Activated naive CD4-positive, alpha-beta T cell treated with anti-CD3 and anti-CD28 coated beads, Interleukin-2, amount 10 ng/mL, durations not matched to agents 5 hours and 36 hours (primary cell): ENCODE data around the gene KRTAP5-5. TPM values are rescaled to one million over a fixed set of nuclear protein-coding genes. Genes with fewer than 3 reads are reported as not detected.

Experiments
- total RNA-seq, 2 experiments: library from RNA; stranded (reverse); gene quantifications; one replicate each; pipeline ENCODE4 v1.2.3, GENCODE V29; 2021

The KRTAP5-5 gene, protein sequence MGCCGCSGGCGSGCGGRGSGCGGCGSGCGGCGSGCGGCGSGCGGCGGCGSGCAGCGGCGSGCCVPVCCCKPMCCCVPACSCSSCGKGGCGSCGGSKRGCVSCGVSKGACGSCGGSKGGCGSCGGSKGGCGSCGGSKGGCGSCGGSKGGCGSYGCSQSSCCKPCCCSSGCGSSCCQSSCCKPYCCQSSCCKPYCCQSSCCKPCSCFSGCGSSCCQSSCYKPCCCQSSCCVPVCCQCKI
- not detected for total RNA-seq

GRCh38 chr11:1629326-1630185, at the start of gene KRTAP5-5:
KRTAP5-5 (plus strand) TSS chr11:1629775; CDS start chr11:1629841, 66 bp downstream.

DNA sequence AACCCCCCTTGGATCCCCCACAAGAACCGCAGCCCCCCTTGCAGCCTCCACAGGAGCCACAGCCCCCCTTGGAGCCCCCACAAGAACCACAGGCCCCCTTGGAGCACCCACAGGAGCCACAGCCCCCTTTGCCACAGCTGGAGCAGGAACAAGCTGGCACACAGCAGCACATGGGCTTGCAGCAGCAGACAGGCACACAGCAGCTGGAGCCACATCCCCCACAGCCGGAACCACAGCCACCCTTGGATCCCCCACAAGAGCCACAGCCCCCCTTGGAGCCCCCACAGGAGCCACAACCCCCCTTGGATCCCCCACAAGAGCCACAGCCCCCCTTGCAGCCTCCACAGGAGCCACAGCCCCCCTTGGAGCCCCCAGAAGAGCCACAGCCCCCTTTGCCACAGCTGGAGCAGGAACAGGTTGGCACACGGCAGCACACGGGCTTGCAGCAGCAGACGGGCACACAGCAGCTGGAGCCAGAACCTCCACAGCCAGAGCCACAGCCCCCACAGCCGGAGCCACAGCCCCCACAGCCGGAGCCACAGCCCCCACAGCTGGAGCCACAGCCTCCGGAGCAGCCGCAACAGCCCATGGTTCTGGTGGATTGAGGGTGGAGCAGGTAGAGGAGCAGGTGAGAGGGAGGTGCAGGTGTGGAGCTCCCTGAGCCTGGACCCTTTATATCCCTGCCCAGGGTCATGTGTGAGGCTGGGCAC, 44.8 kb upstream of the KRTAP5-5 start, which contains the start of gene KRTAP5-1:
Gene KRTAP5-1, minus strand, starts transcription at position 623 of the 710 bp plus-strand sequence. Its CDS starts 34 bp downstream, at position 589.

GRCh38 chr11:1597994-1598380, 31.6 kb upstream of the KRTAP5-5 start, which contains the start of gene KRTAP5-2:
KRTAP5-2 (minus strand) TSS chr11:1598294; CDS start chr11:1598250, 44 bp downstream.

GRCh38 chr11:1608363-1608762, 21.2 kb upstream of the KRTAP5-5 start, which contains the start of gene KRTAP5-3:
KRTAP5-3 (minus strand) TSS chr11:1608463; CDS start chr11:1608385, 78 bp downstream.

DNA sequence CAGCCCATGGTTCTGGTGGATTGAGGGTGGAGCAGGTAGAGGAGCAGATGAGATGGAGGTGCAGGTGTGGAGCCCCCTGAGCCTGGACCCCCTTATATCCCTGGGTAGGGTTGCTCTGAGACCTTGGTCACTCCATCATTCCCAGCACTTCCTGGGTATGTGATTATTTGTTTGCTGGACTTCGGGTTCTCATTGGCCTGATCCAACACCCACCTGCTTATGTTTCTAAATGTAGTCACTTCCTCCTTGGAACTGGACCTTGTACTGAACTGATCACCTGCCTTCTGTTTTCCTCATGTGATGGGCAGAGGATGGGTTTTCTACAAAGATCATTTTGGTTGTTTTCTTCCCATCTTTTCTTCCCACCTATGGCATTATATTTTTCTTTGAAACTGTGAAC, 7.5 kb upstream of the KRTAP5-5 start, which contains the start of gene KRTAP5-4:
Gene KRTAP5-4, minus strand, starts transcription at position 53 of the 400 bp plus-strand sequence. Its CDS starts 45 bp downstream, at position 8.

Other genes with a start within 250 kb of the KRTAP5-5 start
- gene BRSK2, start 239.8 kb upstream of the KRTAP5-5 start, total RNA-seq = not detected
- 10 to 100 TPM; 48.8 to 53.3 TPM for gene MOB2, start 143.0 kb upstream of the KRTAP5-5 start, total RNA-seq
- gene DUSP8, start 57.5 kb upstream of the KRTAP5-5 start, total RNA-seq = 1 to 10 TPM in 1 of 2 experiments, under 1 TPM in 1; 0.91 to 1.1 TPM
- gene KRTAP5-1, start 44.5 kb upstream of the KRTAP5-5 start, total RNA-seq = not detected
- gene KRTAP5-2, start 31.5 kb upstream of the KRTAP5-5 start, total RNA-seq = not detected
- not detected for gene KRTAP5-3, start 21.3 kb upstream of the KRTAP5-5 start, total RNA-seq
- gene KRTAP5-4, start 7.6 kb upstream of the KRTAP5-5 start, total RNA-seq = not detected
- not detected for gene KRTAP5-6, start 67.4 kb downstream of the KRTAP5-5 start, total RNA-seq
- 1 to 10 TPM in 1 of 2 experiments, under 1 TPM in 1; 0.68 to 1.5 TPM for gene IFITM10, start 120.8 kb downstream of the KRTAP5-5 start, total RNA-seq
- gene CTSD, start 134.2 kb downstream of the KRTAP5-5 start, total RNA-seq = 100 to 1,000 TPM; 166 to 171 TPM
- gene SYT8, start 205.2 kb downstream of the KRTAP5-5 start, total RNA-seq = not detected
- not detected for gene TNNI2, start 209.2 kb downstream of the KRTAP5-5 start, total RNA-seq
- 100 to 1,000 TPM; 547 to 564 TPM for gene LSP1, start 223.3 kb downstream of the KRTAP5-5 start, total RNA-seq